GM21381 (cell line): Measurements from ENCODE around the gene PLXNA4.

ENCODE experiments used
- ATAC-seq: cut with Tn5 transposase; IDR thresholded peaks from one replicate; pipeline ENCODE4 v1.9.1; 2021; ENCODE audit warnings: mild to moderate bottlenecking, moderate library complexity; ENCODE audit not compliant: unreplicated experiment

The PLXNA4 gene

GRCh38 chr7:132134814-132135445, 441.3 kb downstream of the PLXNA4 start:
- no peak for ATAC-seq

- ATAC-seq = no peak
Observed at GRCh38 chr7:132133501-132133900, 442.8 kb downstream of the PLXNA4 start.

- ATAC-seq = no peak
Observed at GRCh38 chr7:132131196-132131595, 445.1 kb downstream of the PLXNA4 start.

GRCh38 chr7:132130497-132130896, 445.8 kb downstream of the PLXNA4 start:
- no peak for ATAC-seq

- ATAC-seq = no peak
Observed at GRCh38 chr7:132125872-132126595, 450.2 kb downstream of the PLXNA4 start.

GRCh38 chr7:132125096-132125495, 451.2 kb downstream of the PLXNA4 start:
- no peak for ATAC-seq

GRCh38 chr7:132124575-132124974, 451.7 kb downstream of the PLXNA4 start:
- no peak for ATAC-seq

- ATAC-seq = no peak
Observed at GRCh38 chr7:132123773-132124172, 452.5 kb downstream of the PLXNA4 start.

GRCh38 chr7:132122901-132123300, 453.4 kb downstream of the PLXNA4 start:
- no peak for ATAC-seq

GRCh38 chr7:132121987-132122386, 454.3 kb downstream of the PLXNA4 start:
- no peak for ATAC-seq

- no peak for ATAC-seq
Observed at GRCh38 chr7:132118641-132119040, 457.6 kb downstream of the PLXNA4 start.

- no peak for ATAC-seq
Observed at GRCh38 chr7:132117636-132118035, 458.6 kb downstream of the PLXNA4 start.

GRCh38 chr7:132117181-132117580, 459.1 kb downstream of the PLXNA4 start:
- no peak for ATAC-seq

- ATAC-seq = no peak
Observed at GRCh38 chr7:132116369-132116768, 459.9 kb downstream of the PLXNA4 start.

GRCh38 chr7:132115758-132116157, 460.5 kb downstream of the PLXNA4 start:
- no peak for ATAC-seq

GRCh38 chr7:132115028-132115427, 461.2 kb downstream of the PLXNA4 start:
- ATAC-seq = no peak

- no peak for ATAC-seq
Observed at GRCh38 chr7:132114411-132114810, 461.9 kb downstream of the PLXNA4 start.

GRCh38 chr7:132113536-132114371, 462.5 kb downstream of the PLXNA4 start:
- no peak for ATAC-seq

- ATAC-seq = no peak
Observed at GRCh38 chr7:132112657-132113056, 463.6 kb downstream of the PLXNA4 start.

GRCh38 chr7:132112106-132112505, 464.2 kb downstream of the PLXNA4 start:
- no peak for ATAC-seq

GRCh38 chr7:132110692-132111091, 465.6 kb downstream of the PLXNA4 start:
- no peak for ATAC-seq

GRCh38 chr7:132109769-132110168, 466.5 kb downstream of the PLXNA4 start:
- no peak for ATAC-seq
